GM13977 (cell line): ENCODE measurements around the gene YRDC.
A peak's percentile ranks its signal among the peaks of the same experiment; 100 is the strongest.

ENCODE experiments used
- DNase-seq: peaks from one replicate; pipeline ENCODE4 v3.0.0; 2012; ENCODE audit warnings: low spot score
- CTCF ChIP-seq: IDR thresholded peaks from 2 replicates; pipeline ENCODE4 v1.5.1; 2012; ENCODE audit warnings: mild to moderate bottlenecking, control low read depth; ENCODE audit not compliant: insufficient read depth; ENCODE audit errors: extremely low read depth, missing control alignments
- in situ Hi-C: fragments of 300-500 bp; cut with MboI; formaldehyde crosslinking; loops from one replicate; pipeline ENCODE4 v1.12.0; 2022; ENCODE audit warnings: low sequenced_read_pairs, low pct_unique_long_range_greater_than_20kb, mixed read lengths, inconsistent platforms; ENCODE audit not compliant: unreplicated experiment

YRDC gene

GRCh38 chr1:37795340-37796125 lies 12.5 kb downstream of the YRDC start:
- no peak for TF ChIP-seq CTCF
- in situ Hi-C loops: no loop called here
- DNase-seq: peak; percentile 70

- peak; percentile 45 for DNase-seq
- in situ Hi-C loops: no loop called here
- peak; percentile 5 for TF ChIP-seq CTCF
These were observed 13.4 kb downstream of the YRDC start for GRCh38 chr1:37794372-37795339.

- in situ Hi-C loops: no loop called here
- DNase-seq: peak; percentile 86
These were observed 14.1 kb downstream of the YRDC start, which contains the start of gene MANEAL for GRCh38 chr1:37793773-37794371. Gene MANEAL (plus strand): TSS chr1:37793847. CDS start chr1:37794183, 336 bp downstream.

GRCh38 chr1:37792943-37793686 lies 14.9 kb downstream of the YRDC start:
- in situ Hi-C loops: no loop called here
- TF ChIP-seq CTCF: no peak
- no peak for DNase-seq

More at GRCh38 chr1:37793773-37794371, 14.1 kb downstream of the YRDC start, which contains the start of gene MANEAL:
- no peak for TF ChIP-seq CTCF

GRCh38 chr1:37782491-37782890 lies 25.5 kb downstream of the YRDC start:
- DNase-seq: no peak
- no peak for TF ChIP-seq CTCF
- in situ Hi-C loops: no loop called here
